HCT116 (cell line): Measurements from ENCODE around the gene RCBTB1. TPM values are rescaled to one million over a fixed set of nuclear protein-coding genes. Genes with fewer than 3 reads are reported as not detected.

Source experiments
- ATAC-seq: fragments of 200-7000 bp; cut with Tn5 transposase; 2 replicates; pipeline ENCODE4 v1.9.1; 2020; ENCODE audit warnings: mild to moderate bottlenecking, moderate library complexity
- BruUV-seq: library from RNA; stranded (reverse); fragments of 400-500 nt; replicated peaks from 2 replicates; lab custom pipeline; 2021; lab: Mats Ljungman, UMichigan
- CTCF ChIA-PET: fragments of 300-600 bp; sonication (Branson Sonifier 250); formaldehyde crosslinking; loops from one replicate; lab custom pipeline; 2021; ENCODE audit warnings: antibody characterized with exemption; lab: Charles Lee
- POLR2A ChIA-PET: fragments of 300-600, 350-600 bp; sonication (Branson Sonifier 250); formaldehyde crosslinking; loops from one replicate; lab custom pipeline; 2021; ENCODE audit warnings: antibody characterized with exemption; lab: Charles Lee
- RAD21 ChIA-PET, 2 experiments: fragments of 300-600 bp; sonication (Branson Sonifier 250); formaldehyde crosslinking; loops; one replicate each; lab custom pipeline; 2023; ENCODE audit warnings: low total read pairs in 2 of 2; ENCODE audit not compliant: uncharacterized antibody in 2 of 2, unreplicated experiment in 2 of 2, low non-redundant PET in 1 of 2; lab: Charles Lee
- DNase-seq: peaks from one replicate; pipeline ENCODE4 v3.0.0-alpha.2; 2010; ENCODE audit warnings: low read depth, low spot score
- H2AFZ ChIP-seq: fragments of 200-600 bp; shearing (Covaris generic), sonication (generic); 2 replicates; pipeline ENCODE4 v1.6.1; 2017; ENCODE audit warnings: low read depth, mixed run types, mixed read lengths, antibody characterized with exemption, low read length; ENCODE audit not compliant: poor library complexity, severe bottlenecking
- H3K27ac ChIP-seq: 2 replicates; pipeline ENCODE4 v1.5.1; 2012; ENCODE audit warnings: low read depth, low read length
- H3K27me3 ChIP-seq: fragments of 200-600 bp; sonication (generic); 2 replicates; pipeline ENCODE4 v1.6.1; 2016; ENCODE audit warnings: mixed run types, low read length, mixed read lengths; ENCODE audit not compliant: insufficient read depth
- H3K36me3 ChIP-seq, 2 experiments: fragments of 200-500 bp in 1 of 2; fragments of 200-600 bp in 1 of 2; sonication (Bioruptor generic) in 1 of 2; sonication (generic) in 1 of 2; 2 replicates each; pipeline versions ENCODE4 v1.5.1 to v1.6.1; 2014 to 2016; ENCODE audit warnings: low read length in 2 of 2, inconsistent platforms in 1 of 2, mixed read lengths in 1 of 2, mixed run types in 1 of 2; ENCODE audit not compliant: insufficient read depth in 2 of 2, control insufficient read depth in 1 of 2
- H3K4me1 ChIP-seq, 2 experiments: fragments of 200-600 bp in 1 of 2; sonication (generic) in 1 of 2; 2 replicates each; pipeline versions ENCODE4 v1.5.1 to v1.6.1; 2012 to 2017; ENCODE audit warnings: low read length in 2 of 2, inconsistent platforms in 1 of 2, mild to moderate bottlenecking in 1 of 2, mixed read lengths in 1 of 2, mixed run types in 1 of 2, moderate library complexity in 1 of 2; ENCODE audit not compliant: insufficient read depth in 2 of 2, control insufficient read depth in 1 of 2
- H3K4me2 ChIP-seq: fragments of 200-600 bp; sonication (generic); 2 replicates; pipeline ENCODE4 v1.6.1; 2017; ENCODE audit warnings: mixed run types, low read length, mixed read lengths
- H3K4me3 ChIP-seq, 2 experiments: fragments of 200-600 bp in 1 of 2; sonication (generic) in 1 of 2; replicated peaks in 1 of 2; 2 replicates each; pipeline ENCODE4 v1.5.1; 2011 to 2016; ENCODE audit warnings: low read length in 2 of 2, control low read depth in 1 of 2, low read depth in 1 of 2, mild to moderate bottlenecking in 1 of 2, mixed read lengths in 1 of 2, mixed run types in 1 of 2
- H3K79me2 ChIP-seq: fragments of 200-600 bp; sonication (generic); 2 replicates; pipeline ENCODE4 v1.6.1; 2017; ENCODE audit warnings: mild to moderate bottlenecking, mixed run types, low read length, moderate library complexity, mixed read lengths; ENCODE audit not compliant: insufficient read depth
- H3K9ac ChIP-seq: fragments of 200-600 bp; sonication (generic); 2 replicates; pipeline ENCODE4 v1.6.1; 2016; ENCODE audit warnings: low read length, mixed read lengths
- H3K9me2 ChIP-seq: fragments of 200-600 bp; sonication (generic), shearing (Covaris generic); 2 replicates; pipeline ENCODE4 v1.6.1; 2017; ENCODE audit warnings: mixed run types, mild to moderate bottlenecking, moderate library complexity; ENCODE audit not compliant: insufficient read depth
- H3K9me3 ChIP-seq, 2 experiments: fragments of 200-500 bp in 1 of 2; fragments of 200-600 bp in 1 of 2; sonication (Bioruptor generic) in 1 of 2; sonication (generic) in 1 of 2; 2 replicates each; pipeline ENCODE4 v1.6.1; 2014 to 2017; ENCODE audit warnings: low read length in 2 of 2, mixed read lengths in 2 of 2, inconsistent platforms in 1 of 2, low read depth in 1 of 2, mild to moderate bottlenecking in 1 of 2, mixed run types in 1 of 2, moderate library complexity in 1 of 2; ENCODE audit not compliant: control insufficient read depth in 1 of 2, insufficient read depth in 1 of 2
- H4K20me1 ChIP-seq: fragments of 200-600 bp; sonication (generic), shearing (Covaris generic); 2 replicates; pipeline ENCODE4 v1.6.1; 2017; ENCODE audit warnings: mixed run types, mild to moderate bottlenecking, moderate library complexity; ENCODE audit not compliant: insufficient read depth
- CEBPB ChIP-seq: IDR thresholded peaks from 2 replicates; pipeline ENCODE4 v1.6.1; 2012; ENCODE audit warnings: low read depth
- EGR1 ChIP-seq: IDR thresholded peaks from 2 replicates; pipeline ENCODE4 v1.6.1; 2012; ENCODE audit warnings: low read depth
- EZH2phosphoT487 ChIP-seq: fragments of 200-600 bp; IDR thresholded peaks from 2 replicates; pipeline ENCODE4 v1.6.1; 2018; ENCODE audit warnings: antibody characterized with exemption, borderline replicate concordance
- RAD21 ChIP-seq: IDR thresholded peaks from 2 replicates; pipeline ENCODE4 v1.6.1; 2012; ENCODE audit warnings: low read depth, mild to moderate bottlenecking
- SIN3A ChIP-seq: IDR thresholded peaks from 2 replicates; pipeline ENCODE4 v1.6.1; 2012; ENCODE audit warnings: low read depth
- SP1 ChIP-seq: IDR thresholded peaks from 2 replicates; pipeline ENCODE4 v1.6.1; 2012; ENCODE audit warnings: low read depth
- TCF7L2 ChIP-seq: IDR thresholded peaks from 2 replicates; pipeline ENCODE4 v1.7.0; 2011; ENCODE audit warnings: borderline replicate concordance, inconsistent platforms; ENCODE audit not compliant: insufficient read depth, insufficient read length; ENCODE audit errors: extremely low read depth
- YY1 ChIP-seq: IDR thresholded peaks from 2 replicates; pipeline ENCODE4 v1.6.1; 2011; ENCODE audit warnings: low read length, low read depth, moderate library complexity, mild to moderate bottlenecking; ENCODE audit not compliant: insufficient replicate concordance; ENCODE audit errors: extremely low read depth
- ZFX ChIP-seq: fragments of 450-650 bp; IDR thresholded peaks from 2 replicates; pipeline ENCODE4 v1.6.1; 2017
- ZNF274 ChIP-seq: fragments of 200-500 bp; sonication (Bioruptor generic); IDR thresholded peaks from 2 replicates; pipeline ENCODE4 v1.6.1; 2014; ENCODE audit warnings: mild to moderate bottlenecking, low read depth, low read length, inconsistent platforms
- intact Hi-C: fragments of 100-400 bp; cut with micrococcal nuclease; formaldehyde crosslinking; loops from 2 replicates; pipeline ENCODE4 v1.10.0; 2022
- total RNA-seq: library from RNA; stranded (reverse); gene quantifications from one replicate; pipeline ENCODE4 v1.2.1, GENCODE V29; 2021; ENCODE audit not compliant: unreplicated experiment
- TF ChIP-seq, protein P1 (sequence below), 3 experiments: fragments of 200-600 bp in 1 of 3; sonication (generic) in 1 of 3; IDR thresholded peaks in 2 of 3; conservative IDR thresholded peaks in 1 of 3; 2 replicates each; pipeline ENCODE4 v1.5.1; 2012 to 2017; ENCODE audit warnings: low read depth in 2 of 3, low read length in 2 of 3, antibody characterized with exemption in 1 of 3, borderline replicate concordance in 1 of 3, control low read depth in 1 of 3, mild to moderate bottlenecking in 1 of 3, mixed read lengths in 1 of 3, mixed run types in 1 of 3, moderate library complexity in 1 of 3; ENCODE audit not compliant: insufficient read depth in 1 of 3
- TF ChIP-seq, protein P2 (sequence below): IDR thresholded peaks from 2 replicates; pipeline ENCODE4 v1.6.1; 2012
- TF ChIP-seq, protein P3 (sequence below): IDR thresholded peaks from 2 replicates; pipeline ENCODE4 v1.6.1; 2012; ENCODE audit warnings: low read depth
- TF ChIP-seq, protein P4 (sequence below): IDR thresholded peaks from 2 replicates; pipeline ENCODE4 v1.6.1; 2011; ENCODE audit warnings: mild to moderate bottlenecking, low read length, moderate library complexity; ENCODE audit not compliant: insufficient replicate concordance; ENCODE audit errors: extremely low read depth
- TF ChIP-seq, protein P5 (sequence below): IDR thresholded peaks from 2 replicates; pipeline ENCODE4 v1.6.1; 2012

The RCBTB1 gene
- total RNA-seq, 1 experiment from 2014 or later: 22.2 TPM

DNA sequence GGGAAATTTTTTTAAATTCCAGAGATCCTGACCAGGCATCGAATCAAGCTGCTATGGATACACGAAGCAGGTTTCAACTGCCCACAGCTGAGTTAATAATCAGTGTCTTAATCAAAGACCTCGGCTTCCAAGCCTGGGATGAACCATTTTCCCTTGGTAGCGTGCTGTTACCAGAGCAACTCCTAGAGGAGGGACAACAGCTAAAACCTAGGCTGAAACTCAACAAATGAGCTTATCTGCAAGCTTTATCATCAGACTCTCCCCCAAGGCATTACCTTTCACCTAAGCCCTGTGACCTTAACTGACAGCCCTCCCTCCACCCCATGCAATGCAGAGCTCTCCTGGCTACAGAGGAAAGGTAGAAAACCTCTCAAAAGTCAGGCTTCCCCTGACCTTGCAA is 39.7 kb downstream of the RCBTB1 start:
- no peak overlapping the region for H2AFZ ChIP-seq
- ChIA-PET RAD21 (no interaction called here), CTCF (no interaction called here), POLR2A (no interaction called here)
- no peak for TF ChIP-seq SIN3A
- no peak for TF ChIP-seq EZH2phosphoT487
- TF ChIP-seq TCF7L2: no peak
- TF ChIP-seq EGR1: no peak
- TF ChIP-seq RAD21: no peak
- TF ChIP-seq, protein P1, sequence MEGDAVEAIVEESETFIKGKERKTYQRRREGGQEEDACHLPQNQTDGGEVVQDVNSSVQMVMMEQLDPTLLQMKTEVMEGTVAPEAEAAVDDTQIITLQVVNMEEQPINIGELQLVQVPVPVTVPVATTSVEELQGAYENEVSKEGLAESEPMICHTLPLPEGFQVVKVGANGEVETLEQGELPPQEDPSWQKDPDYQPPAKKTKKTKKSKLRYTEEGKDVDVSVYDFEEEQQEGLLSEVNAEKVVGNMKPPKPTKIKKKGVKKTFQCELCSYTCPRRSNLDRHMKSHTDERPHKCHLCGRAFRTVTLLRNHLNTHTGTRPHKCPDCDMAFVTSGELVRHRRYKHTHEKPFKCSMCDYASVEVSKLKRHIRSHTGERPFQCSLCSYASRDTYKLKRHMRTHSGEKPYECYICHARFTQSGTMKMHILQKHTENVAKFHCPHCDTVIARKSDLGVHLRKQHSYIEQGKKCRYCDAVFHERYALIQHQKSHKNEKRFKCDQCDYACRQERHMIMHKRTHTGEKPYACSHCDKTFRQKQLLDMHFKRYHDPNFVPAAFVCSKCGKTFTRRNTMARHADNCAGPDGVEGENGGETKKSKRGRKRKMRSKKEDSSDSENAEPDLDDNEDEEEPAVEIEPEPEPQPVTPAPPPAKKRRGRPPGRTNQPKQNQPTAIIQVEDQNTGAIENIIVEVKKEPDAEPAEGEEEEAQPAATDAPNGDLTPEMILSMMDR (IDR thresholded peaks at IDR 0.05 in 2 of 3, conservative IDR thresholded peaks at IDR 0.05 in 1 of 3; ENCODE audit: borderline replicate concordance in 1 of 3, insufficient read depth in 1 of 3, low read depth in 2 of 3, low read length in 2 of 3): no peak
- no peak for TF ChIP-seq ZNF274
- TF ChIP-seq, protein P2, sequence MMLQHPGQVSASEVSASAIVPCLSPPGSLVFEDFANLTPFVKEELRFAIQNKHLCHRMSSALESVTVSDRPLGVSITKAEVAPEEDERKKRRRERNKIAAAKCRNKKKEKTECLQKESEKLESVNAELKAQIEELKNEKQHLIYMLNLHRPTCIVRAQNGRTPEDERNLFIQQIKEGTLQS: no peak
- no peak for TF ChIP-seq CEBPB
- TF ChIP-seq YY1: no peak
- TF ChIP-seq, protein P3, sequence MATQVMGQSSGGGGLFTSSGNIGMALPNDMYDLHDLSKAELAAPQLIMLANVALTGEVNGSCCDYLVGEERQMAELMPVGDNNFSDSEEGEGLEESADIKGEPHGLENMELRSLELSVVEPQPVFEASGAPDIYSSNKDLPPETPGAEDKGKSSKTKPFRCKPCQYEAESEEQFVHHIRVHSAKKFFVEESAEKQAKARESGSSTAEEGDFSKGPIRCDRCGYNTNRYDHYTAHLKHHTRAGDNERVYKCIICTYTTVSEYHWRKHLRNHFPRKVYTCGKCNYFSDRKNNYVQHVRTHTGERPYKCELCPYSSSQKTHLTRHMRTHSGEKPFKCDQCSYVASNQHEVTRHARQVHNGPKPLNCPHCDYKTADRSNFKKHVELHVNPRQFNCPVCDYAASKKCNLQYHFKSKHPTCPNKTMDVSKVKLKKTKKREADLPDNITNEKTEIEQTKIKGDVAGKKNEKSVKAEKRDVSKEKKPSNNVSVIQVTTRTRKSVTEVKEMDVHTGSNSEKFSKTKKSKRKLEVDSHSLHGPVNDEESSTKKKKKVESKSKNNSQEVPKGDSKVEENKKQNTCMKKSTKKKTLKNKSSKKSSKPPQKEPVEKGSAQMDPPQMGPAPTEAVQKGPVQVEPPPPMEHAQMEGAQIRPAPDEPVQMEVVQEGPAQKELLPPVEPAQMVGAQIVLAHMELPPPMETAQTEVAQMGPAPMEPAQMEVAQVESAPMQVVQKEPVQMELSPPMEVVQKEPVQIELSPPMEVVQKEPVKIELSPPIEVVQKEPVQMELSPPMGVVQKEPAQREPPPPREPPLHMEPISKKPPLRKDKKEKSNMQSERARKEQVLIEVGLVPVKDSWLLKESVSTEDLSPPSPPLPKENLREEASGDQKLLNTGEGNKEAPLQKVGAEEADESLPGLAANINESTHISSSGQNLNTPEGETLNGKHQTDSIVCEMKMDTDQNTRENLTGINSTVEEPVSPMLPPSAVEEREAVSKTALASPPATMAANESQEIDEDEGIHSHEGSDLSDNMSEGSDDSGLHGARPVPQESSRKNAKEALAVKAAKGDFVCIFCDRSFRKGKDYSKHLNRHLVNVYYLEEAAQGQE: no peak
- TF ChIP-seq, protein P4, sequence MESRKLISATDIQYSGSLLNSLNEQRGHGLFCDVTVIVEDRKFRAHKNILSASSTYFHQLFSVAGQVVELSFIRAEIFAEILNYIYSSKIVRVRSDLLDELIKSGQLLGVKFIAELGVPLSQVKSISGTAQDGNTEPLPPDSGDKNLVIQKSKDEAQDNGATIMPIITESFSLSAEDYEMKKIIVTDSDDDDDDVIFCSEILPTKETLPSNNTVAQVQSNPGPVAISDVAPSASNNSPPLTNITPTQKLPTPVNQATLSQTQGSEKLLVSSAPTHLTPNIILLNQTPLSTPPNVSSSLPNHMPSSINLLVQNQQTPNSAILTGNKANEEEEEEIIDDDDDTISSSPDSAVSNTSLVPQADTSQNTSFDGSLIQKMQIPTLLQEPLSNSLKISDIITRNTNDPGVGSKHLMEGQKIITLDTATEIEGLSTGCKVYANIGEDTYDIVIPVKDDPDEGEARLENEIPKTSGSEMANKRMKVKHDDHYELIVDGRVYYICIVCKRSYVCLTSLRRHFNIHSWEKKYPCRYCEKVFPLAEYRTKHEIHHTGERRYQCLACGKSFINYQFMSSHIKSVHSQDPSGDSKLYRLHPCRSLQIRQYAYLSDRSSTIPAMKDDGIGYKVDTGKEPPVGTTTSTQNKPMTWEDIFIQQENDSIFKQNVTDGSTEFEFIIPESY: no peak
- no peak for TF ChIP-seq SP1
- TF ChIP-seq ZFX: no peak
- TF ChIP-seq, protein P5, sequence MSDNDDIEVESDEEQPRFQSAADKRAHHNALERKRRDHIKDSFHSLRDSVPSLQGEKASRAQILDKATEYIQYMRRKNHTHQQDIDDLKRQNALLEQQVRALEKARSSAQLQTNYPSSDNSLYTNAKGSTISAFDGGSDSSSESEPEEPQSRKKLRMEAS: no peak
- no peaks in the 10 kb centered on the region for H3K9me3 ChIP-seq
- no peak overlapping the region for H3K27ac ChIP-seq
- H3K4me1 ChIP-seq: no peaks in the 10 kb centered on the region
- no TSS peak for BruUV-seq
- H3K79me2 ChIP-seq: no peaks in the 10 kb centered on the region
- no peaks in the 10 kb centered on the region for H3K27me3 ChIP-seq
- no peak overlapping the region for H3K9ac ChIP-seq
- no peak overlapping the region for H3K4me3 ChIP-seq
- intact Hi-C loops: no loop called here
- H4K20me1 ChIP-seq: no peaks in the 10 kb centered on the region
- H3K36me3 ChIP-seq: peaks cover 0 to 10% of the 10 kb centered on the region in 2 experiments; a peak in 2 of 4 replicates
- H3K4me2 ChIP-seq: no peak overlapping the region
- no peaks in the 10 kb centered on the region for H3K9me2 ChIP-seq
- no peak for DNase-seq
- ATAC-seq: no peak
